Retina (tissue), 1 donor: ENCODE measurements around the gene ABCB11.
"Not testable (repeated sequence)": the region's sequence is repeated elsewhere in the genome, so short reads cannot be mapped to it uniquely, and the experiment has no call there.

ENCODE experiments used
- DNase-seq: peaks from one replicate; pipeline ENCODE4 v3.0.0-alpha.2; 2016

The ABCB11 gene

DNA sequence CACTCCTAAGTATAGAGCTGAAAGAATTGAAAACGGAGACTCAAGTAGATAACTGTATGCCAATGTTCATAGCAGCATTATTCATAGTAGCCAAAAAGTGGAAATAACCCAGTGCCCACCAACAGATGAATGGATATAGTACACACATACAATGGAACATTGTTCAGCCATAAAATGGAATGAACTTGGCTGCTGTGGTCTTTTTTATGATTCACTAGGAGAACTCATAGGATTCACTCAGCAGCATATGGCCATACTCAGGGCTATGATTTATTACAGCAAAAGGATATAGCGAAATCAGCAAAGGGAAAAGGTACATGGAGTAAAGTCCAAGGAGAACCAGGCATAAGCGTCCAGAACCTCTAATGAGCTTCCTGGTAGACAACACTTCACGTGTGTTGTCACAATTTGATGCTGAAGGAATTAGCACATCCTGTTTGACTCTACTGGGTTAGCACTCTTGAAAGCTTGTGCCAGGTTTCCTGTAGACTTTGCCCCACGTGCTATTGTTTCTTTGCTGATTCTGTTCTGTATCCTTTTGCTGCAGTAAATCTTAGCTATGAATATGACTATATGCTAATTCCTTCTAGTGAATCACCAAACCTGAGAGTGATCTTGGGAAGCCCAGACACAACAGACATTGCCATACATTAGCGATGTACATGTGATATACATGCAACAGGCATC lies 156.6 kb downstream of the ABCB11 start:
- DNase-seq: no peak

DNA sequence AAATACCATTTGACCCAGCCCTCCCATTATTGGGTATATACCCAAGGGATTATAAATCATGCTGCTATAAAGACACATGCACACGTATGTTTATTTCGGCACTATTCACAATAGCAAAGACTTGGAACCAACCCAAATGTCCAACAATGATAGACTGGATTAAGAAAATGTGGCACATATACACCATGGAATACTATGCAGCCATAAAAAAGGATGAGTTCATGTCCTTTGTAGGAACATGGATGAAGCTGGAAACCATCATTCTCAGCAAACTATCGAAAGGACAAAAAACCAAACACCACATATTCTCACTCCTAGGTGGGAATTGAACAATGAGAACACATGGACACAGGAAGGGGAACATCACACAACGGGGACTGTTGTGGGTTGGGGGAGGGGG lies 160.3 kb downstream of the ABCB11 start:
- not testable (repeated sequence) for DNase-seq
